ENCODE results near the gene PIR.

- TF ChIP-seq CTCF (conservative IDR thresholded peaks at IDR 0.05; ENCODE audit: low read depth, low read length) (no peak), EZH2 (IDR thresholded peaks at IDR 0.05; ENCODE audit: borderline replicate concordance, low read depth, low read length, poor library complexity, severe bottlenecking) (no peak)
Observed at GRCh38 chrX:15507005-15507404, 13.9 kb upstream of the PIR start.

Measured in A673 (cell line).